Measurements from ENCODE around the gene AP3B1. TPM values are rescaled to one million over a fixed set of nuclear protein-coding genes. Genes with fewer than 3 reads are reported as not detected.

AP3B1 gene
- total and polyA plus RNA-seq, 2 donors (not counting 3 experiments of a cell fraction or from before 2014, with no cell fraction given) = 31.6 to 46.7 TPM

- TF ChIP-seq POLR2A (IDR thresholded peaks at IDR 0.05; ENCODE audit: low read depth, low read length) (no peak), GATA2 (IDR thresholded peaks at IDR 0.05; ENCODE audit: insufficient read depth, insufficient read length, low read depth, low read length) (no peak), POLR2AphosphoS5 (IDR thresholded peaks at IDR 0.05; ENCODE audit: insufficient read depth, low read depth, low read length) (no peak), MAX (IDR thresholded peaks at IDR 0.05; ENCODE audit: insufficient read depth, insufficient read length) (no peak), MYC (IDR thresholded peaks at IDR 0.05; ENCODE audit: low read depth, low read length) (no peak), CTCF (IDR thresholded peaks at IDR 0.05; ENCODE audit: extremely low read depth in 1 of 2, insufficient read depth in 1 of 2, low read depth in 1 of 2, low read length in 2 of 2) (no peak), FOS (IDR thresholded peaks at IDR 0.05; ENCODE audit: borderline replicate concordance, insufficient read depth, low read length) (no peak), JUN (IDR thresholded peaks at IDR 0.05; ENCODE audit: borderline replicate concordance, insufficient read depth, insufficient read length, low read depth) (no peak), EZH2 (IDR thresholded peaks at IDR 0.05; ENCODE audit: borderline replicate concordance, low read depth, low read length, severe bottlenecking) (no peak)
- Histone ChIP-seq H3K27ac (ENCODE audit: insufficient read depth, low read depth, low read length) (no peak overlapping the region), H3K9me1 (replicated peaks; ENCODE audit: control insufficient read depth, extremely low read depth, insufficient read depth, low read length) (no peaks in the 10 kb centered on the region), H3K9ac (replicated peaks; ENCODE audit: extremely low read depth, insufficient read depth, low read length) (no peak overlapping the region), H3K79me2 (ENCODE audit: control insufficient read depth, insufficient read depth, low read length) (no peaks in the 10 kb centered on the region), H3K36me3 (ENCODE audit: control insufficient read depth in 2 of 2, extremely low read depth in 1 of 2, insufficient read depth in 2 of 2, low read length in 2 of 2) (no peaks in the 10 kb centered on the region), H4K20me1 (replicated peaks; ENCODE audit: control insufficient read depth, extremely low read depth, insufficient read depth, low read length) (no peaks in the 10 kb centered on the region), H3K27me3 (ENCODE audit: control insufficient read depth in 2 of 2, insufficient read depth in 2 of 2, low read length in 2 of 2) (peaks cover 4 to 6% of the 10 kb centered on the region in 2 experiments), H3K4me2 (ENCODE audit: insufficient read depth, low read length) (no peak overlapping the region), H3K4me3 (replicated peaks in 1 of 3; ENCODE audit: insufficient read depth in 1 of 3, low read depth in 1 of 3, low read length in 3 of 3) (no peak overlapping the region), H2AFZ (ENCODE audit: low read depth, low read length) (no peak overlapping the region), H3K4me1 (ENCODE audit: control insufficient read depth, extremely low read depth, insufficient read depth, low read length) (no peaks in the 10 kb centered on the region), H3K9me3 (replicated peaks; ENCODE audit: control insufficient read depth, insufficient read depth, low read length) (no peaks in the 10 kb centered on the region)
- no TSS peak for BruUV-seq (replicated peaks)
- FAIRE-seq (no peak), DNase-seq (ENCODE audit: low read depth, low spot score) (no peak)
- POLR2A ChIA-PET = no interaction called here
- CTCF ChIA-PET = interaction anchor here (1.2 kb wide), 1 partner anchor 14 kb away, joined by 4 read pairs; no protein-coding TSS in a partner anchor
- intact Hi-C loops (cut with micrococcal nuclease) = no loop called here
- dilution Hi-C loops (cut with MboI; ENCODE audit: extremely low pct_ligation_motif_present, low sequenced_read_pairs) = no loop called here
Measured at GRCh38 chr5:78334811-78335210, 40.3 kb upstream of the AP3B1 start.

All from endothelial cell of umbilical vein (primary cell).